Esophagus muscularis mucosa (tissue), 4 donors: ENCODE results near the gene JAKMIP1. TPM values are rescaled to one million over a fixed set of nuclear protein-coding genes. Genes with fewer than 3 reads are reported as not detected.

Experiments
- DNase-seq: peaks from one replicate; pipeline ENCODE4 v3.0.0-alpha.2; 2017; ENCODE audit errors: extremely low spot score
- H3K27ac ChIP-seq, 4 donors: fragments of 200-600 bp; sonication (generic); replicated peaks in 1 of 4; 1 replicate in 3 of 4; 2 replicates in 1 of 4; pipeline ENCODE4 v1.5.1; 2016 to 2019; ENCODE audit warnings: mild to moderate bottlenecking in 1 of 4
- H3K27me3 ChIP-seq, 4 donors: fragments of 200-600 bp; sonication (generic); one replicate each; pipeline versions ENCODE4 v1.5.1 to v1.6.0; 2016 to 2019
- H3K36me3 ChIP-seq, 4 donors: fragments of 200-600 bp; sonication (generic); one replicate each; pipeline ENCODE4 v1.5.1; 2016 to 2019
- H3K4me1 ChIP-seq, 4 donors: fragments of 200-600 bp; sonication (generic); one replicate each; pipeline ENCODE4 v1.5.1; 2016 to 2019
- H3K4me3 ChIP-seq, 4 donors: fragments of 200-600 bp; sonication (generic); 1 replicate in 2 of 4; 2 replicates in 2 of 4; pipeline ENCODE4 v1.5.1; 2016 to 2019; ENCODE audit warnings: mild to moderate bottlenecking in 4 of 4, moderate library complexity in 1 of 4
- H3K9me3 ChIP-seq, 4 donors: fragments of 200-600 bp; sonication (generic); 1 replicate in 3 of 4; 2 replicates in 1 of 4; pipeline ENCODE4 v1.5.1; 2016 to 2019
- CTCF ChIP-seq, 3 experiments: fragments of 200-600 bp in 2 of 3; fragments of 450-650 bp in 1 of 3; sonication (generic) in 2 of 3; IDR thresholded peaks; one replicate each; pipeline ENCODE4 v1.5.1; 2017 to 2019; ENCODE audit warnings: antibody characterized with exemption in 3 of 3, mild to moderate bottlenecking in 2 of 3, moderate library complexity in 1 of 3
- EP300 ChIP-seq: sonication (generic); formaldehyde crosslinking; IDR thresholded peaks from one replicate; pipeline ENCODE4 v1.6.1; 2017; ENCODE audit warnings: antibody characterized with exemption
- POLR2A ChIP-seq: fragments of 450-650 bp; IDR thresholded peaks from one replicate; pipeline ENCODE4 v1.6.1; 2017; ENCODE audit warnings: antibody characterized with exemption, moderate library complexity, mild to moderate bottlenecking, low read depth
- POLR2AphosphoS5 ChIP-seq, 2 donors: sonication (generic); formaldehyde crosslinking; IDR thresholded peaks; one replicate each; pipeline ENCODE4 v1.6.1; 2017; ENCODE audit warnings: antibody characterized with exemption in 2 of 2
- WGBS: methylation state at CpG from one replicate; pipeline ENCODE4 v1.1.5; 2018; 5-methylcytosine and 5-hydroxymethylcytosine counted together
- intact Hi-C: fragments of 100-400 bp; cut with DNase I; formaldehyde crosslinking; loops from one replicate; pipeline ENCODE4 v1.15.1; 2023
- total RNA-seq, 4 donors: library from RNA; depleted of rRNA; stranded (reverse); fragments of >200 nt; gene quantifications; one replicate each; pipeline versions ENCODE4 v1.1.0 to v1.2.1, GENCODE V29; 2016

The JAKMIP1 gene
- total RNA-seq, 4 donors from 2014 or later, result 0.57 to 2.8 (median 0.91) TPM

- intact Hi-C loops, result loop anchor here (10.0 kb wide), 1 partner anchor 155 kb away; no protein-coding TSS in a partner anchor
- H3K27me3 ChIP-seq, result peaks cover 0 to 60% (median 0%) of the 10 kb centered on the region in 4 donors
- no peak overlapping the region for H3K4me3 ChIP-seq
- no peak overlapping the region for H3K27ac ChIP-seq
- peak in 1 of 3 experiments; percentile 27 for TF ChIP-seq CTCF (IDR thresholded peaks at IDR 0.05)
- no peak for TF ChIP-seq POLR2AphosphoS5 (IDR thresholded peaks at IDR 0.05)
- TF ChIP-seq EP300, result no peak
- no peak for TF ChIP-seq POLR2A
- H3K36me3 ChIP-seq, result no peaks in the 10 kb centered on the region
- peaks cover 0 to 3% (median 0%) of the 10 kb centered on the region in 4 donors for H3K4me1 ChIP-seq
- H3K9me3 ChIP-seq, result peaks cover 0 to 9% (median 4%) of the 10 kb centered on the region in 4 donors
- 14% methylated on average over 11 of the region's 11 CpGs for WGBS
- DNase-seq, result no peak
These were observed 220.4 kb downstream of the JAKMIP1 start for GRCh38 chr4:5979981-5980380.

GRCh38 chr4:5976921-5977320 is 223.4 kb downstream of the JAKMIP1 start:
- Histone ChIP-seq H3K4me1 (peaks cover 0 to 3% (median 0%) of the 10 kb centered on the region in 4 donors), H3K9me3 (no peaks in the 10 kb centered on the region), H3K36me3 (no peaks in the 10 kb centered on the region), H3K27ac (no peak overlapping the region), H3K4me3 (no peak overlapping the region), H3K27me3 (peaks cover 0 to 70% (median 0%) of the 10 kb centered on the region in 4 donors)
- TF ChIP-seq CTCF (IDR thresholded peaks at IDR 0.05) (no peak), POLR2AphosphoS5 (IDR thresholded peaks at IDR 0.05) (no peak), EP300 (no peak), POLR2A (no peak)
- WGBS, result 70% methylated on average over 9 of the region's 9 CpGs
- intact Hi-C loops, result loop anchor here (10.0 kb wide), 1 partner anchor 152 kb away; no protein-coding TSS in a partner anchor
- no peak for DNase-seq

GRCh38 chr4:5976431-5976830 is 223.9 kb downstream of the JAKMIP1 start:
- DNase-seq, result no peak
- no peaks in the 10 kb centered on the region for H3K9me3 ChIP-seq
- TF ChIP-seq EP300 (no peak), POLR2AphosphoS5 (IDR thresholded peaks at IDR 0.05) (no peak), POLR2A (no peak), CTCF (IDR thresholded peaks at IDR 0.05) (no peak)
- H3K4me1 ChIP-seq, result peaks cover 0 to 3% (median 0%) of the 10 kb centered on the region in 4 donors
- H3K36me3 ChIP-seq, result no peaks in the 10 kb centered on the region
- no peak overlapping the region for H3K27ac ChIP-seq
- no peak overlapping the region for H3K4me3 ChIP-seq
- H3K27me3 ChIP-seq, result peaks cover 0 to 65% (median 0%) of the 10 kb centered on the region in 4 donors
- 86% methylated on average over 6 of the region's 6 CpGs for WGBS
- intact Hi-C loops, result loop anchor here (10.0 kb wide), 1 partner anchor 152 kb away; no protein-coding TSS in a partner anchor

Other genes starting within 250 kb of the JAKMIP1 start
- under 1 TPM; 0.11 to 0.42 (median 0.26) TPM for gene C4orf50, start 182.1 kb downstream of the JAKMIP1 start, total RNA-seq
- 100 to 1,000 TPM in 2 of 4 donors, 10 to 100 TPM in 2; 62.3 to 159 (median 104) TPM for gene WFS1, start 69.3 kb upstream of the JAKMIP1 start, total RNA-seq